GM18861 (cell line): ENCODE results near the gene NFYB.
"Not testable (repeated sequence)": the region's sequence is repeated elsewhere in the genome, so short reads cannot be mapped to it uniquely, and the experiment has no call there.

ENCODE experiments used
- ATAC-seq: cut with Tn5 transposase; IDR thresholded peaks from one replicate; pipeline ENCODE4 v1.9.1; 2021; ENCODE audit not compliant: unreplicated experiment

Gene NFYB

GRCh38 chr12:104121001-104121400 lies 17.0 kb downstream of the NFYB start:
- ATAC-seq = no peak

GRCh38 chr12:104115587-104115975 lies 22.4 kb downstream of the NFYB start:
- ATAC-seq = no peak

- not testable (repeated sequence) for ATAC-seq
These were observed 23.0 kb downstream of the NFYB start for GRCh38 chr12:104114834-104115586.

- no peak for ATAC-seq
These were observed 28.4 kb downstream of the NFYB start for GRCh38 chr12:104109446-104110271.

- ATAC-seq = no peak
These were observed 29.1 kb downstream of the NFYB start for GRCh38 chr12:104108755-104109445.

GRCh38 chr12:104106965-104107364 lies 31.0 kb downstream of the NFYB start:
- ATAC-seq = no peak

GRCh38 chr12:104105461-104105860 lies 32.5 kb downstream of the NFYB start:
- ATAC-seq = no peak

- no peak for ATAC-seq
These were observed 40.1 kb downstream of the NFYB start for GRCh38 chr12:104097954-104098353.

GRCh38 chr12:104095289-104095688 lies 42.7 kb downstream of the NFYB start:
- no peak for ATAC-seq

GRCh38 chr12:104094284-104094683 lies 43.7 kb downstream of the NFYB start:
- ATAC-seq = no peak

- no peak for ATAC-seq
These were observed 46.9 kb downstream of the NFYB start for GRCh38 chr12:104091136-104091535.

- no peak for ATAC-seq
These were observed 47.3 kb downstream of the NFYB start for GRCh38 chr12:104090685-104091084.

GRCh38 chr12:104083769-104084475 lies 54.1 kb downstream of the NFYB start:
- peak; percentile 75 for ATAC-seq

GRCh38 chr12:104080764-104081163 lies 57.2 kb downstream of the NFYB start:
- ATAC-seq = no peak

- ATAC-seq = no peak
These were observed 59.0 kb downstream of the NFYB start for GRCh38 chr12:104079024-104079423.

GRCh38 chr12:104073699-104074098 lies 64.3 kb downstream of the NFYB start:
- no peak for ATAC-seq

- no peak for ATAC-seq
These were observed 65.9 kb downstream of the NFYB start for GRCh38 chr12:104072099-104072498.
